Keratinocyte (primary cell): ENCODE measurements around the gene TYSND1. TPM values are rescaled to one million over a fixed set of nuclear protein-coding genes. Genes with fewer than 3 reads are reported as not detected.

Source experiments
- DNase-seq: peaks from one replicate; pipeline ENCODE4 v3.0.0-alpha.2; 2011; ENCODE audit warnings: low read depth, missing footprints, low spot score
- FAIRE-seq: peaks from 2 replicates; lab custom pipeline; 2011; peaks lifted over from hg19 to GRCh38; lab: Jason Lieb, UNC
- H2AFZ ChIP-seq: 2 replicates; pipeline ENCODE4 v1.6.0; 2012; ENCODE audit warnings: low read length, control low read depth, inconsistent platforms; ENCODE audit not compliant: control insufficient read depth
- H3K27ac ChIP-seq: 2 replicates; pipeline ENCODE4 v1.5.1; 2011; ENCODE audit warnings: low read length; ENCODE audit not compliant: control insufficient read depth, insufficient read depth
- H3K27me3 ChIP-seq: 3 replicates; pipeline ENCODE4 v1.6.0; 2011; ENCODE audit warnings: low read length; ENCODE audit not compliant: control insufficient read depth, insufficient read depth; ENCODE audit errors: extremely low read depth
- H3K36me3 ChIP-seq, 2 experiments: 2 replicates in 1 of 2; 3 replicates in 1 of 2; pipeline ENCODE4 v1.5.1; 2011; ENCODE audit warnings: low read length in 2 of 2, mild to moderate bottlenecking in 1 of 2; ENCODE audit not compliant: control insufficient read depth in 2 of 2, insufficient read depth in 2 of 2; ENCODE audit errors: extremely low read depth in 1 of 2
- H3K4me1 ChIP-seq: 3 replicates; pipeline ENCODE4 v1.5.1; 2011; ENCODE audit warnings: low read length; ENCODE audit not compliant: control insufficient read depth, insufficient read depth; ENCODE audit errors: extremely low read depth
- H3K4me2 ChIP-seq: 3 replicates; pipeline ENCODE4 v1.6.0; 2011; ENCODE audit warnings: low read depth, low read length; ENCODE audit not compliant: control insufficient read depth, insufficient read depth; ENCODE audit errors: extremely low read depth
- H3K4me3 ChIP-seq, 3 experiments: fragments of 200-600 bp in 1 of 3; sonication (generic) in 1 of 3; 2 replicates in 2 of 3; 3 replicates in 1 of 3; pipeline ENCODE4 v1.5.1; 2011 to 2016; ENCODE audit warnings: low read length in 3 of 3, mild to moderate bottlenecking in 3 of 3, control low read depth in 2 of 3, inconsistent platforms in 1 of 3, low read depth in 1 of 3, mixed read lengths in 1 of 3, mixed run types in 1 of 3, moderate library complexity in 1 of 3; ENCODE audit not compliant: control insufficient read depth in 2 of 3, insufficient read depth in 2 of 3; ENCODE audit errors: extremely low read depth in 1 of 3
- H3K79me2 ChIP-seq: 2 replicates; pipeline ENCODE4 v1.6.0; 2012; ENCODE audit warnings: low read length; ENCODE audit not compliant: control insufficient read depth, insufficient read depth
- H3K9ac ChIP-seq: 3 replicates; pipeline ENCODE4 v1.6.0; 2011; ENCODE audit warnings: low read length; ENCODE audit not compliant: control insufficient read depth, insufficient read depth; ENCODE audit errors: extremely low read depth
- H3K9me1 ChIP-seq: 3 replicates; pipeline ENCODE4 v1.6.0; 2011; ENCODE audit warnings: low read length; ENCODE audit not compliant: control insufficient read depth, insufficient read depth; ENCODE audit errors: extremely low read depth
- H3K9me3 ChIP-seq: 2 replicates; pipeline ENCODE4 v1.5.1; 2012; ENCODE audit warnings: low read depth, low read length; ENCODE audit not compliant: control insufficient read depth
- H4K20me1 ChIP-seq: 3 replicates; pipeline ENCODE4 v1.6.0; 2011; ENCODE audit warnings: low read length; ENCODE audit not compliant: control insufficient read depth, insufficient read depth; ENCODE audit errors: extremely low read depth
- EZH2 ChIP-seq: IDR thresholded peaks from one replicate; pipeline ENCODE4 v1.6.1; 2012; ENCODE audit warnings: inconsistent platforms, mild to moderate bottlenecking, low read length, moderate library complexity
- dilution Hi-C: fragments of 300-500 bp; cut with MboI; formaldehyde crosslinking; loops from one replicate; pipeline ENCODE4 v1.7.0; 2020; ENCODE audit warnings: low sequenced_read_pairs; ENCODE audit not compliant: extremely low pct_ligation_motif_present
- polyA plus RNA-seq, 5 experiments: library from polyadenylated mRNA; depleted of rRNA in 3 of 5; stranded (reverse) in 3 of 5; stranded (forward) in 1 of 5; unstranded in 1 of 5; fragments of >200 nt; gene quantifications; 1 replicate in 1 of 5; 2 replicates in 3 of 5; 3 replicates in 1 of 5; pipeline versions ENCODE4 v1.2.1 to v1.2.3, GENCODE V29; 2011 to 2012; ENCODE audit warnings: missing spikeins in 2 of 5, low read depth in 1 of 5, low replicate concordance in 1 of 5
- TF ChIP-seq, protein P1 (sequence below), 3 experiments: IDR thresholded peaks in 1 of 3; conservative IDR thresholded peaks in 1 of 3; optimal IDR thresholded peaks in 1 of 3; 2 replicates in 2 of 3; 3 replicates in 1 of 3; pipeline versions ENCODE3 to v1.5.1; 2011; ENCODE audit warnings: low read length in 3 of 3, mild to moderate bottlenecking in 3 of 3, moderate library complexity in 2 of 3, control low read depth in 1 of 3, inconsistent platforms in 1 of 3; ENCODE audit not compliant: insufficient read depth in 2 of 3; ENCODE audit errors: extremely low read depth in 1 of 3

The TYSND1 gene
- polyA plus RNA-seq, 1 donor (not counting 4 experiments of a cell fraction or from before 2014, with no cell fraction given), result 9.9 TPM

DNA sequence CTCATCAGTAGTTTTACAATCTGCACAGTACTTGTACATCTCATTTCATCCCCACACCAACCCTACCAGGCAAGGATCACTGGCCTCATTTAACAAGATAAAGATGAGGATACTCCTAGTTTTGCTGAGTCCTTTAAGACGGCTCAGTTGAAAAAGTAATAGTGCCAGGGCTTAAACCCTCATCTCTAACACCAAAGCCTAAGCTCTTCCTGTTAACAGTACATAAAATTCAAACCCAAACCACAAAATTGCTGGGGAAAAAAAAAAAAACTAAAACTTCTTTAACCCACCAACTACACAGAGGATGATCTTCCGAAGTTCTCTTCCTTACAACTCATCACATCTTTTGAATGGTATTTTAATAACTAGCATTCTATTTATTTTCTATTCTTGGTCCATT lies 22.5 kb upstream of the TYSND1 start:
- FAIRE-seq (no peak), DNase-seq (no peak)
- peaks cover 2 to 11% of the 10 kb centered on the region in 2 experiments for H3K36me3 ChIP-seq
- H3K4me2 ChIP-seq, result peak overlapping the region; percentile 73
- H3K4me1 ChIP-seq, result peaks cover 12% of the 10 kb centered on the region
- dilution Hi-C loops, result no loop called here
- H3K79me2 ChIP-seq, result peaks cover 61% of the 10 kb centered on the region
- TF ChIP-seq, protein P1, sequence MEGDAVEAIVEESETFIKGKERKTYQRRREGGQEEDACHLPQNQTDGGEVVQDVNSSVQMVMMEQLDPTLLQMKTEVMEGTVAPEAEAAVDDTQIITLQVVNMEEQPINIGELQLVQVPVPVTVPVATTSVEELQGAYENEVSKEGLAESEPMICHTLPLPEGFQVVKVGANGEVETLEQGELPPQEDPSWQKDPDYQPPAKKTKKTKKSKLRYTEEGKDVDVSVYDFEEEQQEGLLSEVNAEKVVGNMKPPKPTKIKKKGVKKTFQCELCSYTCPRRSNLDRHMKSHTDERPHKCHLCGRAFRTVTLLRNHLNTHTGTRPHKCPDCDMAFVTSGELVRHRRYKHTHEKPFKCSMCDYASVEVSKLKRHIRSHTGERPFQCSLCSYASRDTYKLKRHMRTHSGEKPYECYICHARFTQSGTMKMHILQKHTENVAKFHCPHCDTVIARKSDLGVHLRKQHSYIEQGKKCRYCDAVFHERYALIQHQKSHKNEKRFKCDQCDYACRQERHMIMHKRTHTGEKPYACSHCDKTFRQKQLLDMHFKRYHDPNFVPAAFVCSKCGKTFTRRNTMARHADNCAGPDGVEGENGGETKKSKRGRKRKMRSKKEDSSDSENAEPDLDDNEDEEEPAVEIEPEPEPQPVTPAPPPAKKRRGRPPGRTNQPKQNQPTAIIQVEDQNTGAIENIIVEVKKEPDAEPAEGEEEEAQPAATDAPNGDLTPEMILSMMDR (optimal IDR thresholded peaks at IDR 0.05 in 1 of 3, IDR thresholded peaks at IDR 0.05 in 1 of 3, conservative IDR thresholded peaks at IDR 0.05 in 1 of 3; ENCODE audit: extremely low read depth in 1 of 3, insufficient read depth in 2 of 3, low read length in 3 of 3), result no peak
- TF ChIP-seq EZH2, result no peak
- H3K27ac ChIP-seq, result peak overlapping the region; percentile 90
- no peaks in the 10 kb centered on the region for H3K9me3 ChIP-seq
- H2AFZ ChIP-seq, result no peak overlapping the region
- peak overlapping the region; percentile 95 for H3K9ac ChIP-seq
- H3K4me3 ChIP-seq, result peak overlapping the region; percentile 62 to 95 (median 71)
- peaks cover 3% of the 10 kb centered on the region for H3K9me1 ChIP-seq
- no peaks in the 10 kb centered on the region for H3K27me3 ChIP-seq
- H4K20me1 ChIP-seq, result peaks cover 4% of the 10 kb centered on the region

GRCh38 chr10:70167246-70167645 lies 20.7 kb upstream of the TYSND1 start:
- Histone ChIP-seq H3K9me3 (no peaks in the 10 kb centered on the region), H3K9ac (no peak overlapping the region), H3K4me2 (no peak overlapping the region)

More at GRCh38 chr10:70167246-70167645, 20.7 kb upstream of the TYSND1 start:
- FAIRE-seq (no peak), DNase-seq (no peak)
- dilution Hi-C loops, result no loop called here
- peaks cover 3% of the 10 kb centered on the region for H3K9me1 ChIP-seq
- no peak for TF ChIP-seq EZH2
- TF ChIP-seq, protein P1 (optimal IDR thresholded peaks at IDR 0.05 in 1 of 3, IDR thresholded peaks at IDR 0.05 in 1 of 3, conservative IDR thresholded peaks at IDR 0.05 in 1 of 3; ENCODE audit: extremely low read depth in 1 of 3, insufficient read depth in 2 of 3, low read length in 3 of 3), result no peak
- no peaks in the 10 kb centered on the region for H3K27me3 ChIP-seq
- peaks cover 4% of the 10 kb centered on the region for H4K20me1 ChIP-seq
- H3K36me3 ChIP-seq, result peaks cover 2 to 11% of the 10 kb centered on the region in 2 experiments
- no peak overlapping the region for H3K27ac ChIP-seq
- H3K79me2 ChIP-seq, result peaks cover 78% of the 10 kb centered on the region
- H2AFZ ChIP-seq, result no peak overlapping the region
- no peak overlapping the region for H3K4me3 ChIP-seq
- peaks cover 7% of the 10 kb centered on the region for H3K4me1 ChIP-seq
